PC-9 (cell line): ENCODE data around the gene SLC36A3. TPM values are rescaled to one million over a fixed set of nuclear protein-coding genes. Genes with fewer than 3 reads are reported as not detected.
A peak's percentile ranks its signal among the peaks of the same experiment; 100 is the strongest.

Experiments used
- BruUV-seq: library from RNA; stranded (reverse); fragments of 400-500 nt; replicated peaks from 2 replicates; lab custom pipeline; 2021; lab: Mats Ljungman, UMichigan
- CTCF ChIA-PET: fragments of 300-600 bp; sonication (Branson Sonifier 250); formaldehyde crosslinking; loops from one replicate; lab custom pipeline; 2022; ENCODE audit warnings: antibody characterized with exemption; lab: Charles Lee
- POLR2A ChIA-PET: fragments of 300-600 bp; sonication (Branson Sonifier 250); formaldehyde crosslinking; loops from one replicate; lab custom pipeline; 2022; ENCODE audit warnings: antibody characterized with exemption; ENCODE audit not compliant: unreplicated experiment; lab: Charles Lee
- DNase-seq, 2 experiments: peaks; one replicate each; pipeline versions ENCODE4 v3.0.0 to v3.0.0-alpha.2; 2015 to 2022; ENCODE audit warnings: mixed read lengths in 1 of 2
- H2AFZ ChIP-seq: fragments of 200-600 bp; sonication (generic); 2 replicates; pipeline ENCODE4 v1.8.1; 2017; ENCODE audit warnings: antibody characterized with exemption
- H3F3A ChIP-seq: fragments of 200-600 bp; sonication (generic); 2 replicates; pipeline ENCODE4 v1.8.1; 2017; ENCODE audit warnings: antibody characterized with exemption, mild to moderate bottlenecking, low read depth; ENCODE audit not compliant: insufficient read depth
- H3K27ac ChIP-seq: fragments of 200-600 bp; sonication (generic); 2 replicates; pipeline ENCODE4 v1.6.1; 2016; ENCODE audit warnings: mixed run types
- H3K27me3 ChIP-seq: fragments of 200-600 bp; sonication (generic); 2 replicates; pipeline ENCODE4 v1.6.1; 2016; ENCODE audit warnings: low read depth, mixed run types; ENCODE audit not compliant: insufficient read depth
- H3K36me3 ChIP-seq: fragments of 200-600 bp; sonication (generic); 2 replicates; pipeline ENCODE4 v1.6.1; 2016; ENCODE audit warnings: low read depth, mixed run types
- H3K4me1 ChIP-seq: fragments of 200-600 bp; sonication (generic); replicated peaks from 2 replicates; pipeline ENCODE4 v1.6.1; 2016; ENCODE audit warnings: mixed run types; ENCODE audit not compliant: insufficient read depth
- H3K4me2 ChIP-seq: fragments of 200-600 bp; sonication (generic); 2 replicates; pipeline ENCODE4 v1.6.1; 2017; ENCODE audit warnings: mixed run types
- H3K4me3 ChIP-seq: fragments of 200-600 bp; sonication (generic); 2 replicates; pipeline ENCODE4 v1.6.1; 2016; ENCODE audit warnings: mixed run types
- H3K79me2 ChIP-seq: fragments of 200-600 bp; sonication (generic); 2 replicates; pipeline ENCODE4 v1.6.1; 2017; ENCODE audit warnings: low read depth, mixed run types
- H3K9me2 ChIP-seq: fragments of 200-600 bp; sonication (generic); 2 replicates; pipeline ENCODE4 v1.8.1; 2017; ENCODE audit warnings: mild to moderate bottlenecking; ENCODE audit not compliant: insufficient read depth
- H3K9me3 ChIP-seq: fragments of 200-600 bp; sonication (generic); 2 replicates; pipeline ENCODE4 v1.8.1; 2016; ENCODE audit warnings: low read depth; ENCODE audit not compliant: insufficient read depth
- H4K20me1 ChIP-seq: fragments of 200-600 bp; sonication (generic); 2 replicates; pipeline ENCODE4 v1.8.1; 2017; ENCODE audit not compliant: insufficient read depth
- EZH2 ChIP-seq: fragments of 200-600 bp; sonication (generic); IDR thresholded peaks from 2 replicates; pipeline ENCODE4 v1.8.0; 2017; ENCODE audit warnings: antibody characterized with exemption, low read depth
- intact Hi-C: fragments of 100-400 bp; cut with micrococcal nuclease; formaldehyde crosslinking; loops from one replicate; pipeline ENCODE4 v1.10.0; 2022; ENCODE audit not compliant: unreplicated experiment
- total RNA-seq: library from RNA; stranded (reverse); gene quantifications from 2 replicates; pipeline ENCODE4 v1.2.3, GENCODE V29; 2021
- TF ChIP-seq, protein P1 (sequence below): fragments of 200-600 bp; sonication (generic); conservative IDR thresholded peaks from 2 replicates; pipeline ENCODE4 v1.6.1; 2017; ENCODE audit warnings: mixed run types, antibody characterized with exemption, mild to moderate bottlenecking, moderate library complexity

The SLC36A3 gene
- total RNA-seq, 1 experiment from 2014 or later, result not detected

DNA sequence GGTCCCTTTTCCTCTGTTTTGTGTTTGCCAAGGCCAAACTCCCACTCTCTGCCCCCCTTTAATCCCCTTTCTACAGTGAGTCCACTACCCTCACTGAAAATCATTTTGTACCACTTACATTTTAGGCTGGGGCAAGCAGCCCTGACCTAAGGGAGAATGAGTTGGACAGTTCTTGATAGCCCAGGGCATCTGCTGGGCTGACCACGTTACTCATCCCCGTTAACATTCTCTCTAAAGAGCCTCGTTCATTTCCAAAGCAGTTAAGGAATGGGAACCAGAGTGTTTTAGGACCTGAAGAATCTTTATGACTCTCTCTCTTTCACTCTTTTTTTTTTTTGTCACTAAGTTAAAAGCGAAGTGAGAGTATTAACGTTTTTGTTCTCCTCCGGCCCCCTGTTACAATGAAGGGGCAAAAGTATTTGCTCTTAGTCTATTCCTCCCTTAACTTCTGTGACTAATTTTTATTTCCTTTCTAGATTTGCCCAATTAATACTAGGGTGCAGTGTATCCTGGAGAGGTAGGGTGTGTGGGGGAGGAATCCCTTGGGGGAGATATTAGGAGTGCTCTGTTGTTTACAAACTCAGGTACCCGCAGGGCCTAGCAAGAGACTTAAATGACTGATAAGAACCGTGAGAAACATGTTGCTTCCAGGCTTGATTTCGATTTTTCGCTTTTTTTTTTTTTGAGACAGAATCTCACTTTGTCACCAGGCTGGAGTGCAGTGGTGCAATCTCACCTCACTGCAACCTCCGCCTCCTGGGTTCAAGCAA is 35.9 kb downstream of the SLC36A3 start:
- CTCF ChIA-PET, result interaction anchor here (0.7 kb wide), 1 partner anchor 15 kb away, joined by 5 read pairs; the partner anchor contains the start of gene GM2A
- H4K20me1 ChIP-seq, result no peaks in the 10 kb centered on the region
- intact Hi-C loops, result no loop called here
- peaks cover 20% of the 10 kb centered on the region for H3K4me1 ChIP-seq
- peaks cover 12% of the 10 kb centered on the region; the same call in 1 of the 2 replicates for H3F3A ChIP-seq
- H3K9me3 ChIP-seq, result no peaks in the 10 kb centered on the region
- POLR2A ChIA-PET, result no interaction called here
- H3K79me2 ChIP-seq, result no peaks in the 10 kb centered on the region
- no peaks in the 10 kb centered on the region for H3K9me2 ChIP-seq
- H3K27ac ChIP-seq, result no peak overlapping the region
- no peak overlapping the region for H3K4me2 ChIP-seq
- H3K27me3 ChIP-seq, result no peaks in the 10 kb centered on the region
- BruUV-seq, result no TSS peak
- TF ChIP-seq, protein P1, sequence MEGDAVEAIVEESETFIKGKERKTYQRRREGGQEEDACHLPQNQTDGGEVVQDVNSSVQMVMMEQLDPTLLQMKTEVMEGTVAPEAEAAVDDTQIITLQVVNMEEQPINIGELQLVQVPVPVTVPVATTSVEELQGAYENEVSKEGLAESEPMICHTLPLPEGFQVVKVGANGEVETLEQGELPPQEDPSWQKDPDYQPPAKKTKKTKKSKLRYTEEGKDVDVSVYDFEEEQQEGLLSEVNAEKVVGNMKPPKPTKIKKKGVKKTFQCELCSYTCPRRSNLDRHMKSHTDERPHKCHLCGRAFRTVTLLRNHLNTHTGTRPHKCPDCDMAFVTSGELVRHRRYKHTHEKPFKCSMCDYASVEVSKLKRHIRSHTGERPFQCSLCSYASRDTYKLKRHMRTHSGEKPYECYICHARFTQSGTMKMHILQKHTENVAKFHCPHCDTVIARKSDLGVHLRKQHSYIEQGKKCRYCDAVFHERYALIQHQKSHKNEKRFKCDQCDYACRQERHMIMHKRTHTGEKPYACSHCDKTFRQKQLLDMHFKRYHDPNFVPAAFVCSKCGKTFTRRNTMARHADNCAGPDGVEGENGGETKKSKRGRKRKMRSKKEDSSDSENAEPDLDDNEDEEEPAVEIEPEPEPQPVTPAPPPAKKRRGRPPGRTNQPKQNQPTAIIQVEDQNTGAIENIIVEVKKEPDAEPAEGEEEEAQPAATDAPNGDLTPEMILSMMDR, result no peak
- no peak for TF ChIP-seq EZH2
- DNase-seq, result peak in 1 of 2 experiments; percentile 10
- H2AFZ ChIP-seq, result no peak overlapping the region
- H3K36me3 ChIP-seq, result no peaks in the 10 kb centered on the region
- H3K4me3 ChIP-seq, result no peak overlapping the region

DNA sequence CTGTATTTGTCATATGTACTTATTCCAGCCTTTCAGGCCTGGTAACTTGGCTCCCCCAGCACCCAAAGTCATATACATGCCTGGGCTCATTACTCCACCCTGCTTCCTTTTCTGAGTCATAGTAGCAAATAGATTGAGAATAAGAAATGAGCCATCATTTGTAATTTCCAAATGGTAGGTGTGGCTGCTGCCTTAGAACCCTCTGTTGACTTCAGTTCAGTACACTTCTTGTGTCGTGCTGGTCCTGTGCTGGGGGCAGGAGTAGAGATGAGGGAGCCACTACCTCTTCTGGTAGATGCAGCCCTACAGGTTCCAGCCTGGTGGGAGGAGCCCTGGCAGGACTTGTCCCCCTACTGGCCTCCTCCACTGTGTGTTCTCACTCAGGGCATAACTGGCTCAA is 39.5 kb downstream of the SLC36A3 start:
- ChIA-PET POLR2A (no interaction called here), CTCF (interaction anchor here (0.7 kb wide), 1 partner anchor 11 kb away, joined by 3 read pairs; the partner anchor contains the start of gene GM2A)
- no TSS peak for BruUV-seq
- TF ChIP-seq EZH2, result no peak
- TF ChIP-seq, protein P1, result no peak
- H3K27ac ChIP-seq, result peak overlapping the region; percentile 57
- no peak overlapping the region for H2AFZ ChIP-seq
- intact Hi-C loops, result no loop called here
- H3K4me3 ChIP-seq, result no peak overlapping the region
- no peaks in the 10 kb centered on the region for H3K36me3 ChIP-seq
- no peaks in the 10 kb centered on the region for H3K9me2 ChIP-seq
- no peaks in the 10 kb centered on the region for H4K20me1 ChIP-seq
- peaks cover 20% of the 10 kb centered on the region for H3K4me1 ChIP-seq
- peaks cover 12% of the 10 kb centered on the region; the same call in 1 of the 2 replicates for H3F3A ChIP-seq
- no peaks in the 10 kb centered on the region for H3K27me3 ChIP-seq
- H3K79me2 ChIP-seq, result no peaks in the 10 kb centered on the region
- peak; percentile 28 to 90 for DNase-seq
- no peaks in the 10 kb centered on the region for H3K9me3 ChIP-seq
- peak overlapping the region; percentile 30 for H3K4me2 ChIP-seq

DNA sequence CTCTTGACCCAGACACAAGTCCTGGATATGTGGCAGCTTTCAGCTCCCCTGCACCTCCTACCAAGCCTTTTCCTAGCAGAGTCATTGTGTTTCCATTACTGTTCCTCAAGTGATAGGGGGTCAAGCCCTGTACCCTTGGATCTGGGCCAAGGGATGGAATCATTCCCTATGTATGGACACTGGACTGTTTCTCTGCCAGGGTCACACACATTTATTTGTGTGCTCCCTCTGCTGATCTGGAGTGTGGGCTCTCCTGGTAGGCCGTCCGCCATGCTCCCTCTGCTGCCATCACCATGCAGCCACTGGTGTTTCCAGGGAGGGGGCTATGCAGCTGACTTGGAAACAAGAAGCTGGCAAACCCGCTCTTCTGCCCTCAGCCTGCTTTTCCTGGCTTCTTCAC is 41.0 kb downstream of the SLC36A3 start:
- H3K4me2 ChIP-seq, result no peak overlapping the region
- H3K79me2 ChIP-seq, result no peaks in the 10 kb centered on the region
- H3K36me3 ChIP-seq, result no peaks in the 10 kb centered on the region
- H2AFZ ChIP-seq, result no peak overlapping the region
- H3K9me3 ChIP-seq, result no peaks in the 10 kb centered on the region
- H3F3A ChIP-seq, result peaks cover 21% of the 10 kb centered on the region; the same call in 1 of the 2 replicates
- H3K4me1 ChIP-seq, result peaks cover 31% of the 10 kb centered on the region
- BruUV-seq, result no TSS peak
- no peak overlapping the region for H3K4me3 ChIP-seq
- H4K20me1 ChIP-seq, result no peaks in the 10 kb centered on the region
- H3K9me2 ChIP-seq, result no peaks in the 10 kb centered on the region
- CTCF ChIA-PET, result no interaction called here
- no peaks in the 10 kb centered on the region for H3K27me3 ChIP-seq
- TF ChIP-seq EZH2, result no peak
- TF ChIP-seq, protein P1, result no peak
- H3K27ac ChIP-seq, result no peak overlapping the region
- intact Hi-C loops, result no loop called here
- POLR2A ChIA-PET, result no interaction called here
- DNase-seq, result no peak
